ENCODE data around the gene KLHL42.
"Not testable (repeated sequence)": the region's sequence is repeated elsewhere in the genome, so short reads cannot be mapped to it uniquely, and the experiment has no call there.

GRCh38 chr12:27847293-27847692 is 67.3 kb downstream of the KLHL42 start:
- not testable (repeated sequence) for TF ChIP-seq EZH2 (IDR thresholded peaks at IDR 0.05; ENCODE audit: insufficient read depth, poor library complexity, severe bottlenecking); EZH2phosphoT487 (IDR thresholded peaks at IDR 0.05; ENCODE audit: insufficient read depth, low read depth)
